Measurements from ENCODE around the gene CALCOCO2.

GRCh38 chr17:48878920-48879898 is 48.4 kb downstream of the CALCOCO2 start:
- TF ChIP-seq CTCF (IDR thresholded peaks at IDR 0.05) (peak; percentile 79 to 97 (median 96)), POLR2A (IDR thresholded peaks at IDR 0.05) (no peak)

Data from Peyer's patch (tissue), 4 donors.